Hematopoietic multipotent progenitor cell treated with erythropoietin and hydrocortisone succinate and interleukin-3 and kit ligand, for 15 days (in vitro differentiated cells): ENCODE results near the gene GDF15.
"Not testable (repeated sequence)": the region's sequence is repeated elsewhere in the genome, so short reads cannot be mapped to it uniquely, and the experiment has no call there.

Source experiments
- DNase-seq: peaks from one replicate; pipeline ENCODE4 v3.0.0-alpha.2; 2015; ENCODE audit warnings: low spot score

GDF15 gene

DNA sequence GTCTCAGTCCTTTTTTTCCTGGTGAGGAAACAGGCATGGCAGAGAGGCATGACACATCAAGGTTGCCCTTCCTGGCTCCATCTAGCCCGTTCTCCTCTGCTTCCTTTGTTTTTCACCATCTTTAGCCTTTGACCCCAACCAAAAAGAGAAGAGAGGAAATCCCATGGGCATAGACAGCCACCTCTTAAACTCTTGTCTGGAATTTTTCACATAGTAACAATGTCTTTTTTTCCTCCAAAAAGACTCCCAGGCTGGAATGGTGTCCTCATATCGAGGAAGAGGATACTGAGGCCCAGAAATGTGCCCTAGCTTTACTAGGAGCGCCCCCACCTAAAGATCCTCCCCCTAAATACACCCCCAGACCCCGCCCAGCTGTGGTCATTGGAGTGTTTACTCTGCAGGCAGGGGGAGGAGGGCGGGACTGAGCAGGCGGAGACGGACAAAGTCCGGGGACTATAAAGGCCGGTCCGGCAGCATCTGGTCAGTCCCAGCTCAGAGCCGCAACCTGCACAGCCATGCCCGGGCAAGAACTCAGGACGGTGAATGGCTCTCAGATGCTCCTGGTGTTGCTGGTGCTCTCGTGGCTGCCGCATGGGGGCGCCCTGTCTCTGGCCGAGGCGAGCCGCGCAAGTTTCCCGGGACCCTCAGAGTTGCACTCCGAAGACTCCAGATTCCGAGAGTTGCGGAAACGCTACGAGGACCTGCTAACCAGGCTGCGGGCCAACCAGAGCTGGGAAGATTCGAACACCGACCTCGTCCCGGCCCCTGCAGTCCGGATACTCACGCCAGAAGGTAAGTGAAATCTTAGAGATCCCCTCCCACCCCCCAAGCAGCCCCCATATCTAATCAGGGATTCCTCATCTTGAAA, at the start of gene GDF15:
GDF15 (plus strand) TSS at position 484 of the 868 bp plus-strand sequence; CDS start at position 516, 32 bp downstream.
- DNase-seq: peak; percentile 82

DNA sequence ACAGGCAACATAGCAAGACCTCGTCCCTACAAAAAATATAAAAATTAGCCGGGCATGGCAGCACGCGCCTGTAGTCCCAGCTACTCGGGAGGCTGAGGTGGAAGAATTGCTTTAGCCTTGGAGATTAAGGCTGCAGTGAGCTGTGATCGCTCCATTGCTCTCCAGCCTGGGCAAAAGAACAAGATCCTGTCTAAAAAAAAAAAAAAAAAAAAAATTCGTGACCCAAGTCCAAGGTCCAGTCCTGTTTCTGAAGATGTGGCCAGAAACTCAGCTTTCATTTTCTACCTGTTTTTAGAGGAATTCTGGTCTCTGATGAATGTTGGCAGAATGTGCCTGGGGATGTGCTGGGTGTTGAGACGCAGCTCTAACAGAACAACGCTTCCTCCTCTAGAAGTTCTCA, 47.4 kb upstream of the GDF15 start:
- DNase-seq: no peak

- no peak for DNase-seq
These were observed 46.2 kb upstream of the GDF15 start for GRCh38 chr19:18339723-18340122.

- DNase-seq: peak; percentile 45
These were observed 45.6 kb upstream of the GDF15 start, which contains the start of gene PGPEP1 for GRCh38 chr19:18340190-18340989. PGPEP1 (plus strand) TSS chr19:18340598; CDS start chr19:18340682, 84 bp downstream.

DNA sequence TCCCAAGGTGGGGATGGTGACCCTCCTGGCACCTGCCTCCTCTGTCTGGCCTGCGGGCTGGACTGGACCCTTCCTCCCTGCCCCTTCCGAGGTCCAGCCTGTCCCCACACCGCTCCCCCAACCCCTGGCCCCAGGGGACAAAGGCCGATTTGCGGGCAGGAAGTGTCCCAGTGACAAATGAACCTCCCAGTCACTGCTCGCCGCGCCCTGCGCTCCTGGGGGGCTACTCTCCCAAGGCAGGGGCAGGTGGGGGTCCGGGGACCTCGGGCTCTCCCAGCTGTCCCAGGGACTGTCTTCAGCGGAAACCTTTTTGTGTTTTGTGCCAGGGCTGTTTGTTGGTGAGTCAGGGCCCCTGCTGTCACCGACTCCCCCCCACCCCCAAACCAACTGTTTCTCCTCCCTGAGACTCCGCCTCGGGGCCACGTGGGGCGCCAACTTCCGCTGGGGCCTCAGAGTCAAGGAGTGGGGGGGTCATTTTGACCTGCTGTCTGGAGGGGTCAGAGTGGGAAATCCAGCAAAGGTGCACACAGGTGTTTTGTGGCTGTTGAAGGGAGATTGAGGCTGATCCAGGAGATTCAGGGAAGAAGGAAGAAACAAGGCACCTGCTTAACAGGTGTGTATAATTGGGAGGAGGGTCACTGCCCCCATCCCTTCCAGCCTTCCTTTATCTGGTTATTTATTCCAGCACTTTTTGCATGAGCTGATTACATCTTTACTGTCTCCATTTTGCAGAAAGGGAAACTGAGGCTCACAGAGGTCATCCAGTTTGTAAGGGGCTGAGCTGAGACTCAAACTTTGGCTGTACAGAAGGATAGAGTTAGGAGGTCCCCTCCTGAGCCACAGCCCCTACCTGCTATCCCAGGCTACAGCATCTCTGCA, 44.7 kb upstream of the GDF15 start:
- no peak for DNase-seq

GRCh38 chr19:18342090-18342632, 43.8 kb upstream of the GDF15 start:
- no peak for DNase-seq

DNA sequence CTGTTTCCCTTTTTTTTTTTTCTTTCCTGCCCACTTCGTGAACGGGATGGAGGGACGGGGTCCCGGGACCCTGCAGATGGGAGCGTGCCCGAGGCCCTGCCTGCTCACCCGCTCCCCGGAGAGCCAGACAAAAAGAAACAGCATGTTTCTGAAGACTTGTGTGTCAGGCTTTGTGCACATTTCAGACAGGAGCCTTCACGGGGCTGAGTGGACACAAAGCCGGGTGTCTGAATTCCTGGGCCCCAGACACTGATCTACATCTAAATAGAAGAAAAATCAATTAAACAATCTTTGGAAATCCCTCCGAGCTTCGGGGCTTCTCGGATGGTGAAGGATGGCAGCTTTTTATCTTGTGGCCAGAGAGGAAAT, 41.4 kb upstream of the GDF15 start:
- DNase-seq: no peak

DNA sequence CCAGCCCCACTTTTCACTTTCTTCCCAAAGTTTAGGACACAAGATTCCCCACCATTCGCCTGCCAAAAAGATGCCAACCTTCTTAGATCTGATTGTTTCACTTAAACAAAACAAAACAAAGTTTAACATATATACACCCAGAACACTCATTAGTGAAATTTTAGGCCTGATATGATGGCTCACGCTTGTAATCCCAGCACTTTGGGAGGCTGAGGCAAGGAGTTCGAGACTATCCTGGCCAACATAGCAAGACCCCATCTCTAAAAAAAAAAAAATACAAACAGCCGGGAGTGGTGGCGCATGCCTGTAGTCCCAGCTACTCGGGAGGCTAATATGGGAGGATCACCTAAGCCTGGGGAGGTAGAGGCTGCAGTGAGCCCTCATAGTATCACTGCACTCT, 40.7 kb upstream of the GDF15 start:
- no peak for DNase-seq

- no peak for DNase-seq
These were observed 39.9 kb upstream of the GDF15 start for GRCh38 chr19:18346091-18346490.

- no peak for DNase-seq
These were observed 37.8 kb upstream of the GDF15 start for GRCh38 chr19:18348171-18348570.

DNA sequence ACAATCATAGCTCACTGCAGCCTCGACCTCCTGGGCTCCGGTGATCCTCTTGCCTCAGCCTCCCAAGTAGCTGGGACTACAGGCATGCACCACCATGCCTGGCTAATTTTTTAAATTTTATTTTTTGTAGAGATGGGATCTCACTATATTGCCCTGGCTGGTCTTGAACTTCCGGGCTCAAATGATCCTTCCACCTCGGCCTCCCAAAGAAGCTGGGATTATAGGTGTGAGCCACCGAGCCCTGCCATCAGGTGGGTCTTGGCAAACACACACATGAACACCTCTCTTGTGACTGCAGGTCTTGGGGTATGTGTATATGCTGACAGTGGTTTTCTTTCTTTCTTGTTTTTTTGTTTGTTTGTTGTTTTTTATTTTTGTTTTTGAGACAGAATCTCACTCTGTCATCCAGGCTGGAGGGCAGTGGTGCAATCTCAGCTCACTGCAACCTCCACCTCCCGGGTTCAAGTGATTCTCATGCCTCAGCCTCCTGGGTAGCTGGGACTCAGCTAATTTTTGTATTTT, 37.1 kb upstream of the GDF15 start:
- DNase-seq: not testable (repeated sequence)

GRCh38 chr19:18349524-18350128, 36.3 kb upstream of the GDF15 start:
- peak; percentile 84 for DNase-seq

- DNase-seq: no peak
These were observed 35.5 kb upstream of the GDF15 start for GRCh38 chr19:18350490-18350889.

DNA sequence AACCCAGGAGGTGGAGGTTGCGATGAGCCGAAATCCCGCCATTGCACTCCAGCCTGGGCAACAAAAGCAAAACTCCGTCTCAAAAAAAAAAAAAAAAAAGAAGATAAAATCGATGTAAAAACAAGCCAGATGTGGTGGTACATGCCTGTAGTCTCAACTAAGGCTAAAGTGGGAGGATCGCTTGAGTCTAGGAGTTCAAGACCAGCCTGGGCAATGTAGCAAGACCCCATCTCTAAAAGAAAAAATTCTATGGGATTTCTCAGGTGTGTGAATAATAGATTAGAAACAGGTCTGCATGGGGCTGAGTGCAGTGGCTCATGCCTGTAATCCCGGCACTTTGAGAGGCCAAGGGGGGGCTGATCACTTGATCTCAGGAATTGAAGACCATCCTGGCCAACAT, 34.4 kb upstream of the GDF15 start:
- no peak for DNase-seq

GRCh38 chr19:18353378-18354005, 32.5 kb upstream of the GDF15 start:
- no peak for DNase-seq

DNA sequence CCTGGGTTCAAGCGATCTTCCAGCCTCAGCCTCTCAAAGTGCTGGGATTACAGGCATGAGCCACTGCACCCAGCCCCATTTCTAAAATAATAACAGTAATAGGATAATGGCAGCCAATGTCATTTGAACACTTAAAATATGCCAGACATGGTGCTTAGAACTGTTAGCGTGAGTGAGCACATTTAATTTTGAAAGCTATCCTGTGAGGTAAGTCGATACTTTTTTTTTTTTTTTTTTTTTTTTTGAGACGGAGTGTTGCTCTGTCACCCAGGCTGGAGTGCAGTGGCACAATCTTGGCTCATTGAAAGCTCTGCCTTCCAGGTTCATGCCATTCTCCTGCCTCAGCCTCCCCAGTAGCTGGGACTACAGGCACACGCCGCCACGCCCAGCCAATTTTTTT, 31.2 kb upstream of the GDF15 start:
- DNase-seq: not testable (repeated sequence)

- DNase-seq: no peak
These were observed 28.9 kb upstream of the GDF15 start for GRCh38 chr19:18357041-18357440.

DNA sequence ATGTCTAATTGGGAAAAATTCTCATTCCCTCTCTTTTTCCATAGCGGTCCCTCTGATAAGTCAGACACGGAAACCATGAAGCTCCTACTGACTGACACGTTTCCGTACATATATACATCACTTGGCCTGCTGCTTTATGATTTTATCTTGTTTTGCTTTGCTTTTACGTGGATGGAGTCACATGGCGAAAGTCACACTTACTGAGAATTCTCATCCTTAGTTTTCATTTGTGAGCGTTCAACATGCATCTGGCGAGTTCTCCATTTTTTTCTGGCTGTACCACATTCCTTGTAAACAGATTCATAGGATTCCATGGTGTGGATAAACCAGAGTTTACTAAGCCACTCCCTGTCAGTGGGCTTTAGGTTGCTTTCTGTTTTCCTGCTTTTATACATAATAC, 24.3 kb upstream of the GDF15 start:
- no peak for DNase-seq

GRCh38 chr19:18362934-18363542, 22.9 kb upstream of the GDF15 start:
- DNase-seq: no peak

DNA sequence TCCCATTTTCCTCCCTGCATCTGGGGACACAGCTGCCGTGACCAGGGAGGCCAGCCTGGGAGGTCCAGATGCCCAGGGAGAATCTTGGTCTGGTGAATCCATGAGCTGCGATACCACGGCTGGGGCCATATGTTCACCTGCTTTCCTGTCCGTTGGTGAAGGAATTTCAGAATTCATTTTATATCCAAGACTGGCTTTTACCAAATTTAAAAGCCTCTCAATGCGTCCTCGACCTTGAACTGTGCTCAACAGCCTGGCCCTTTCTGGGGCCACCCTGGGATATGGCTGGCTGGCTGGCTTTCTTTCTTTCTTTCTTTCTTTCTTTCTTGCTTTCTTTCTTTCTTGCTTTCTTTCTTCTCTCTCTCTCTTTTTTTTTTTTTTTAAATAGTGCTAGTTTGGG, 22.2 kb upstream of the GDF15 start:
- no peak for DNase-seq
